HepG2 (cell line): ENCODE measurements around the gene TMEM87B. TPM values are rescaled to one million over a fixed set of nuclear protein-coding genes. Genes with fewer than 3 reads are reported as not detected.
A peak's percentile ranks its signal among the peaks of the same experiment; 100 is the strongest.

Experiments
- AHR ChIP-seq: IDR thresholded peaks from 2 replicates; pipeline ENCODE4 v1.6.1; 2018; ENCODE audit warnings: missing genetic modification reagents, missing compliant biosample characterization
- ATF7 ChIP-seq, 2 experiments: fragments of 450-650 bp in 1 of 2; sonication (generic) in 1 of 2; formaldehyde crosslinking in 1 of 2; IDR thresholded peaks; 2 replicates each; pipeline versions ENCODE4 v1.4.0 to v1.6.1; 2016 to 2020; ENCODE audit warnings: antibody characterized with exemption in 1 of 2, mild to moderate bottlenecking in 1 of 2, missing genetic modification reagents in 1 of 2
- CHD2 ChIP-seq: IDR thresholded peaks from 2 replicates; pipeline ENCODE4 v1.6.1; 2011; ENCODE audit warnings: low read depth, low read length, improper control_type of control experiment
- HMG20B ChIP-seq: conservative IDR thresholded peaks from 2 replicates; pipeline ENCODE4 v1.6.1; 2016; ENCODE audit warnings: missing genetic modification reagents, missing compliant biosample characterization
- IKZF4 ChIP-seq: sonication (generic); formaldehyde crosslinking; IDR thresholded peaks from 2 replicates; pipeline ENCODE4 v1.5.1; 2020; ENCODE audit warnings: borderline replicate concordance, mild to moderate bottlenecking, low read depth, missing genetic modification reagents; ENCODE audit errors: not compliant biosample characterization
- MXD4 ChIP-seq: IDR thresholded peaks from 2 replicates; pipeline ENCODE4 v1.6.1; 2016; ENCODE audit warnings: mild to moderate bottlenecking, missing biosample characterization, missing genetic modification reagents
- PHF20 ChIP-seq: sonication (generic); formaldehyde crosslinking; IDR thresholded peaks from 2 replicates; pipeline ENCODE4 v1.5.0; 2020; ENCODE audit warnings: mild to moderate bottlenecking, missing genetic modification reagents
- SAFB2 ChIP-seq: sonication (generic); formaldehyde crosslinking; IDR thresholded peaks from 2 replicates; pipeline ENCODE4 v1.5.1; 2020; ENCODE audit warnings: missing genetic modification reagents, low read depth, mild to moderate bottlenecking, borderline replicate concordance
- SALL2 ChIP-seq: sonication (generic); formaldehyde crosslinking; IDR thresholded peaks from 2 replicates; pipeline ENCODE4 v1.8.1; 2023; ENCODE audit warnings: mild to moderate bottlenecking, missing genetic modification reagents, inconsistent platforms
- THYN1 ChIP-seq: sonication (generic); formaldehyde crosslinking; IDR thresholded peaks from 2 replicates; pipeline ENCODE4 v1.8.1; 2023; ENCODE audit warnings: low read depth, mild to moderate bottlenecking, moderate library complexity, missing genetic modification reagents, borderline replicate concordance
- TMF1 ChIP-seq: sonication (generic); formaldehyde crosslinking; IDR thresholded peaks from 2 replicates; pipeline ENCODE4 v1.8.1; 2022; ENCODE audit warnings: low read depth, missing genetic modification reagents
- TSC22D2 ChIP-seq: sonication (generic); formaldehyde crosslinking; IDR thresholded peaks from 2 replicates; pipeline ENCODE4 v1.5.1; 2020; ENCODE audit warnings: missing genetic modification reagents, mild to moderate bottlenecking, borderline replicate concordance
- ZNF333 ChIP-seq: sonication (generic); formaldehyde crosslinking; IDR thresholded peaks from 2 replicates; pipeline ENCODE4 v1.4.0; 2020; ENCODE audit warnings: mild to moderate bottlenecking, missing genetic modification reagents, borderline replicate concordance
- ZNF350 ChIP-seq: sonication (generic); formaldehyde crosslinking; IDR thresholded peaks from 2 replicates; pipeline ENCODE4 v1.4.0; 2020; ENCODE audit warnings: mild to moderate bottlenecking, low read depth, missing genetic modification reagents, borderline replicate concordance
- ZNF614 ChIP-seq: IDR thresholded peaks from 2 replicates; pipeline ENCODE4 v1.6.1; 2018; ENCODE audit warnings: missing biosample characterization, missing genetic modification reagents, inconsistent platforms, borderline replicate concordance
- ZNF788 ChIP-seq: sonication (generic); formaldehyde crosslinking; IDR thresholded peaks from 2 replicates; pipeline ENCODE4 v1.5.0; 2020; ENCODE audit warnings: mild to moderate bottlenecking, missing genetic modification reagents, borderline replicate concordance
- polyA plus RNA-seq, 8 experiments: library from polyadenylated mRNA; depleted of rRNA in 3 of 8; stranded (reverse) in 7 of 8; unstranded in 1 of 8; fragments of >200 nt; fragmentation: Illumina TruSeq in 4 of 8; extraction: Trizol in 4 of 8; gene quantifications; 2 replicates each; pipeline versions ENCODE4 v1.2.1 to v1.2.3, GENCODE V29; 2011 to 2016; ENCODE audit warnings: low read depth in 4 of 8, missing spikeins in 1 of 8, mixed read lengths in 1 of 8; ENCODE audit not compliant: insufficient read depth in 1 of 8
- total RNA-seq, 5 experiments: library from RNA; depleted of rRNA; stranded (reverse); fragments of >200 nt; fragmentation: Illumina TruSeq; extraction: Trizol; gene quantifications; 2 replicates each; pipeline ENCODE4 v1.2.3, GENCODE V29; 2016; ENCODE audit warnings: low read depth in 1 of 5
- TF ChIP-seq, protein P1 (sequence below): sonication (generic); formaldehyde crosslinking; IDR thresholded peaks from 2 replicates; pipeline ENCODE4 v1.8.0; 2022; ENCODE audit warnings: missing genetic modification reagents, mild to moderate bottlenecking, borderline replicate concordance
- TF ChIP-seq, protein P2 (sequence below): sonication (generic); formaldehyde crosslinking; IDR thresholded peaks from 2 replicates; pipeline ENCODE4 v1.4.0; 2020; ENCODE audit warnings: missing genetic modification reagents
- TF ChIP-seq, protein P3 (sequence below): sonication (generic); formaldehyde crosslinking; conservative IDR thresholded peaks from 2 replicates; pipeline ENCODE4 v1.8.0; 2022; ENCODE audit warnings: low read depth, missing genetic modification reagents
- TF ChIP-seq, protein P4 (sequence below): sonication (generic); formaldehyde crosslinking; IDR thresholded peaks from 2 replicates; pipeline ENCODE4 v1.5.1; 2020; ENCODE audit warnings: missing genetic modification reagents, mild to moderate bottlenecking, borderline replicate concordance

The TMEM87B gene
- total and polyA plus RNA-seq, 2 of the 13 experiments (the other 11 are each of a cell fraction or from before 2014, with no cell fraction given): 15.1 to 16.2 TPM

DNA sequence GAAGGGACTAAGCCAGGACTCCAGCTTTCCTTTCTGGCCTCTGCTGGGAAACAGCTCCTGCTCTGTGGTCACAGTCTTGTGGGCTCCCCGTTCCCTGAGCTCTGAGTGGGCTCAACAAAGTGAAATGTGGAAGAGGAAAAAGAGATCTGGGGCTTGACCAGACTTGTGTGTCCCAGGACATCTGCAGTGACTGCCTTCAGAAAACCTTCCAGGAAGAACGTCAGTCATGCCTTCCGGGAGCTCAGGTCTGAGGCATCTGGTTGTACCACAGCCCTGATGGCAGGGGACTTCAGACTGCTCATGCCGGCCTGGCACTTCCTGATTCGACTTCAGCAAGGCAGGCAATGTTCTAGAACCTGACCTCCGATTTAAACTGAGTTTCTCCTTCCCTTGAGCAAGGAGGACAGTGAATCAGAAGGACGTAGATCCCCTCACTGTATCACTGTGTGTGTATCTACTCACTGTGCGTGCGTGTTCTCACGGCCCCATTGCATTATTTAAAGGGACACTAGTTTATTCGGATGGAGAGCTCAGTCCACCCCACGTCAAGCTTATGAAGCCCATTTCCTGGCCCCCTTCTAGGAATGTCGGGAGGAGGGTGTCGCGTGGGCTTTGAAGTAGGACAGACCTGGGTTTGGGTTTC lies 82.6 kb downstream of the TMEM87B start (continued):
- TF ChIP-seq, protein P1, sequence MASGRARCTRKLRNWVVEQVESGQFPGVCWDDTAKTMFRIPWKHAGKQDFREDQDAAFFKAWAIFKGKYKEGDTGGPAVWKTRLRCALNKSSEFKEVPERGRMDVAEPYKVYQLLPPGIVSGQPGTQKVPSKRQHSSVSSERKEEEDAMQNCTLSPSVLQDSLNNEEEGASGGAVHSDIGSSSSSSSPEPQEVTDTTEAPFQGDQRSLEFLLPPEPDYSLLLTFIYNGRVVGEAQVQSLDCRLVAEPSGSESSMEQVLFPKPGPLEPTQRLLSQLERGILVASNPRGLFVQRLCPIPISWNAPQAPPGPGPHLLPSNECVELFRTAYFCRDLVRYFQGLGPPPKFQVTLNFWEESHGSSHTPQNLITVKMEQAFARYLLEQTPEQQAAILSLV (CRISPR knock-in tag): no peak
- TF ChIP-seq ZNF333 (CRISPR knock-in tag): peak; percentile 11; the same call in 1 of the 2 replicates
- TF ChIP-seq, protein P2, sequence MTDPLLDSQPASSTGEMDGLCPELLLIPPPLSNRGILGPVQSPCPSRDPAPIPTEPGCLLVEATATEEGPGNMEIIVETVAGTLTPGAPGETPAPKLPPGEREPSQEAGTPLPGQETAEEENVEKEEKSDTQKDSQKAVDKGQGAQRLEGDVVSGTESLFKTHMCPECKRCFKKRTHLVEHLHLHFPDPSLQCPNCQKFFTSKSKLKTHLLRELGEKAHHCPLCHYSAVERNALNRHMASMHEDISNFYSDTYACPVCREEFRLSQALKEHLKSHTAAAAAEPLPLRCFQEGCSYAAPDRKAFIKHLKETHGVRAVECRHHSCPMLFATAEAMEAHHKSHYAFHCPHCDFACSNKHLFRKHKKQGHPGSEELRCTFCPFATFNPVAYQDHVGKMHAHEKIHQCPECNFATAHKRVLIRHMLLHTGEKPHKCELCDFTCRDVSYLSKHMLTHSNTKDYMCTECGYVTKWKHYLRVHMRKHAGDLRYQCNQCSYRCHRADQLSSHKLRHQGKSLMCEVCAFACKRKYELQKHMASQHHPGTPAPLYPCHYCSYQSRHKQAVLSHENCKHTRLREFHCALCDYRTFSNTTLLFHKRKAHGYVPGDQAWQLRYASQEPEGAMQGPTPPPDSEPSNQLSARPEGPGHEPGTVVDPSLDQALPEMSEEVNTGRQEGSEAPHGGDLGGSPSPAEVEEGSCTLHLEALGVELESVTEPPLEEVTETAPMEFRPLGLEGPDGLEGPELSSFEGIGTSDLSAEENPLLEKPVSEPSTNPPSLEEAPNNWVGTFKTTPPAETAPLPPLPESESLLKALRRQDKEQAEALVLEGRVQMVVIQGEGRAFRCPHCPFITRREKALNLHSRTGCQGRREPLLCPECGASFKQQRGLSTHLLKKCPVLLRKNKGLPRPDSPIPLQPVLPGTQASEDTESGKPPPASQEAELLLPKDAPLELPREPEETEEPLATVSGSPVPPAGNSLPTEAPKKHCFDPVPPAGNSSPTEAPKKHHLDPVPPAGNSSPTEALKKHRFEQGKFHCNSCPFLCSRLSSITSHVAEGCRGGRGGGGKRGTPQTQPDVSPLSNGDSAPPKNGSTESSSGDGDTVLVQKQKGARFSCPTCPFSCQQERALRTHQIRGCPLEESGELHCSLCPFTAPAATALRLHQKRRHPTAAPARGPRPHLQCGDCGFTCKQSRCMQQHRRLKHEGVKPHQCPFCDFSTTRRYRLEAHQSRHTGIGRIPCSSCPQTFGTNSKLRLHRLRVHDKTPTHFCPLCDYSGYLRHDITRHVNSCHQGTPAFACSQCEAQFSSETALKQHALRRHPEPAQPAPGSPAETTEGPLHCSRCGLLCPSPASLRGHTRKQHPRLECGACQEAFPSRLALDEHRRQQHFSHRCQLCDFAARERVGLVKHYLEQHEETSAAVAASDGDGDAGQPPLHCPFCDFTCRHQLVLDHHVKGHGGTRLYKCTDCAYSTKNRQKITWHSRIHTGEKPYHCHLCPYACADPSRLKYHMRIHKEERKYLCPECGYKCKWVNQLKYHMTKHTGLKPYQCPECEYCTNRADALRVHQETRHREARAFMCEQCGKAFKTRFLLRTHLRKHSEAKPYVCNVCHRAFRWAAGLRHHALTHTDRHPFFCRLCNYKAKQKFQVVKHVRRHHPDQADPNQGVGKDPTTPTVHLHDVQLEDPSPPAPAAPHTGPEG (CRISPR knock-in tag): no peak
- TF ChIP-seq, protein P3, sequence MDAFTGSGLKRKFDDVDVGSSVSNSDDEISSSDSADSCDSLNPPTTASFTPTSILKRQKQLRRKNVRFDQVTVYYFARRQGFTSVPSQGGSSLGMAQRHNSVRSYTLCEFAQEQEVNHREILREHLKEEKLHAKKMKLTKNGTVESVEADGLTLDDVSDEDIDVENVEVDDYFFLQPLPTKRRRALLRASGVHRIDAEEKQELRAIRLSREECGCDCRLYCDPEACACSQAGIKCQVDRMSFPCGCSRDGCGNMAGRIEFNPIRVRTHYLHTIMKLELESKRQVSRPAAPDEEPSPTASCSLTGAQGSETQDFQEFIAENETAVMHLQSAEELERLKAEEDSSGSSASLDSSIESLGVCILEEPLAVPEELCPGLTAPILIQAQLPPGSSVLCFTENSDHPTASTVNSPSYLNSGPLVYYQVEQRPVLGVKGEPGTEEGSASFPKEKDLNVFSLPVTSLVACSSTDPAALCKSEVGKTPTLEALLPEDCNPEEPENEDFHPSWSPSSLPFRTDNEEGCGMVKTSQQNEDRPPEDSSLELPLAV (CRISPR knock-in tag): no peak
- no peak for TF ChIP-seq SALL2 (CRISPR knock-in tag)
- TF ChIP-seq ZNF788 (CRISPR knock-in tag): no peak
- no peak for TF ChIP-seq ATF7 (IDR thresholded peaks at IDR 0.05)
- TF ChIP-seq ATF7 (CRISPR knock-in tag; IDR thresholded peaks at IDR 0.05): no peak
- no peak for TF ChIP-seq SAFB2
- TF ChIP-seq THYN1: no peak
- no peak for TF ChIP-seq HMG20B (CRISPR knock-in tag)
- no peak for TF ChIP-seq TMF1 (CRISPR knock-in tag)
- TF ChIP-seq IKZF4 (CRISPR knock-in tag): no peak
- TF ChIP-seq ZNF350 (CRISPR knock-in tag): no peak; the same call in 1 of the 2 replicates
- no peak for TF ChIP-seq TSC22D2 (CRISPR knock-in tag)
- no peak for TF ChIP-seq MXD4 (CRISPR knock-in tag)
- TF ChIP-seq AHR (CRISPR knock-in tag): no peak
- peak; percentile 42; the same call in 1 of the 2 replicates for TF ChIP-seq PHF20 (CRISPR knock-in tag)
- no peak for TF ChIP-seq CHD2
- TF ChIP-seq, protein P4, sequence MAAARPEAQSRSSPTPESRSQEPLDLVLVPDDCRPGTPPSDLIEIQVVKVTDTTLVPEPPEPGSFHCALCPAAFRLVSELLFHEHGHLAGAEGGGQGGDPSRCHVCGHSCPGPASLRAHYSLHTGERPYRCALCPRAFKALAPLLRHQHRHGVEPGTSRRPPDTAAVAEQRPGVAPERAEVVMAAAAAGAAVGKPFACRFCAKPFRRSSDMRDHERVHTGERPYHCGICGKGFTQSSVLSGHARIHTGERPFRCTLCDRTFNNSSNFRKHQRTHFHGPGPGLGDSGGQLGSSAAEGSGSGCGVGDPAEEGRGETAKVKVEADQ: no peak
- TF ChIP-seq ZNF614 (CRISPR knock-in tag): no peak; the same call in 1 of the 2 replicates
